ENCODE results near the gene IREB2.

Gene IREB2

GRCh38 chr15:78541744-78542034 lies 103.7 kb downstream of the IREB2 start:
- no peak for DNase-seq (ENCODE audit: low read depth)
- H3K4me3 ChIP-seq (ENCODE audit: low read length) = peak overlapping the region; percentile 76
- TF ChIP-seq, protein P1, sequence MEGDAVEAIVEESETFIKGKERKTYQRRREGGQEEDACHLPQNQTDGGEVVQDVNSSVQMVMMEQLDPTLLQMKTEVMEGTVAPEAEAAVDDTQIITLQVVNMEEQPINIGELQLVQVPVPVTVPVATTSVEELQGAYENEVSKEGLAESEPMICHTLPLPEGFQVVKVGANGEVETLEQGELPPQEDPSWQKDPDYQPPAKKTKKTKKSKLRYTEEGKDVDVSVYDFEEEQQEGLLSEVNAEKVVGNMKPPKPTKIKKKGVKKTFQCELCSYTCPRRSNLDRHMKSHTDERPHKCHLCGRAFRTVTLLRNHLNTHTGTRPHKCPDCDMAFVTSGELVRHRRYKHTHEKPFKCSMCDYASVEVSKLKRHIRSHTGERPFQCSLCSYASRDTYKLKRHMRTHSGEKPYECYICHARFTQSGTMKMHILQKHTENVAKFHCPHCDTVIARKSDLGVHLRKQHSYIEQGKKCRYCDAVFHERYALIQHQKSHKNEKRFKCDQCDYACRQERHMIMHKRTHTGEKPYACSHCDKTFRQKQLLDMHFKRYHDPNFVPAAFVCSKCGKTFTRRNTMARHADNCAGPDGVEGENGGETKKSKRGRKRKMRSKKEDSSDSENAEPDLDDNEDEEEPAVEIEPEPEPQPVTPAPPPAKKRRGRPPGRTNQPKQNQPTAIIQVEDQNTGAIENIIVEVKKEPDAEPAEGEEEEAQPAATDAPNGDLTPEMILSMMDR (conservative IDR thresholded peaks at IDR 0.05; ENCODE audit: low read length) = no peak

- no peak for DNase-seq (ENCODE audit: low read depth)
- H3K4me3 ChIP-seq (ENCODE audit: low read length) = no peak overlapping the region
- TF ChIP-seq, protein P1 (conservative IDR thresholded peaks at IDR 0.05; ENCODE audit: low read length) = no peak
These were observed 104.6 kb downstream of the IREB2 start for GRCh38 chr15:78542647-78543046.

DNA sequence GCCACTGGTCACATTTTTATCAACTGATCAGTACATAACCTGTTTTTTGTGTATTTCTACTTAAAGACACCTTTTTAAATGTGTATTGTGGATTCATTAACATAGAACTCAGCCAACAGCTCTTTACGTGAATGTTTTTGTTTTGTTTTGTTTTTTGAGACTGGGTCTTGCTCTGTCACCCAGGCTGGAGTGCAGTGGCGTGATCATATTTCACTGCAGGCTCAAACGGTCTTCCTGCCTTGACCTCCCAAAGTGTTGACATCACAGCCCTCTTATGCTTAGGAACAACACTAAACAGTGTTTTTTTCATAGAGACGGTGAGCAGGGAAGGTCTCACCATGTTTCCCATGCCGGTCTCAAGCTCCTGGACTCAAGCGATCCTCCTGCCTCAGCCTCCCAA lies 112.2 kb downstream of the IREB2 start:
- DNase-seq (ENCODE audit: low read depth) = no peak
- no peak overlapping the region for H3K4me3 ChIP-seq (ENCODE audit: low read length)
- TF ChIP-seq, protein P1 (conservative IDR thresholded peaks at IDR 0.05; ENCODE audit: low read length) = no peak

DNA sequence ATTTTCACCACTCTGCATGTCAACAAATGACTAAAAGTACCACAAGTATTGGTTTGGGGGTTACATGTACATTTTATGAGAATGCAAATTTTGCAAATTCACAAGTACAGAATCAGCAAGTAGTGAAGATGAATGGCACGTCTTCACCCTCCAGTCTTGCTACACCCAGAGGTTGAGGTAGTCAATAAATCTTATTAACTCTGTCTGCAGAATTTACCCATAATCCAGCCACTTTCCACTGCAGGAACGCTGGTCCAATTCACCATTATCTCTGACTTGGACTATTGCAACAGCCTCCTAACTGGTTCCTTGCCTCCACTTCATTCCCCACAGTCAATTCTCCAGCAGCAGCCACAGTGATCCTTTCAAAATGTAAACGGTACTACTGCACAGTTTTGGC lies 112.8 kb downstream of the IREB2 start:
- no peak for DNase-seq (ENCODE audit: low read depth)
- TF ChIP-seq, protein P1 (conservative IDR thresholded peaks at IDR 0.05; ENCODE audit: low read length) = no peak
- no peak overlapping the region for H3K4me3 ChIP-seq (ENCODE audit: low read length)
